Stomach (tissue), 4 donors: ENCODE data around the gene TOMM5.

Experiments used
- CTCF ChIP-seq, 7 experiments: fragments of 450-650 bp in 4 of 7; fragments of 200-600 bp in 3 of 7; sonication (generic) in 3 of 7; IDR thresholded peaks; one replicate each; pipeline ENCODE4 v1.5.1; 2016 to 2019; ENCODE audit warnings: antibody characterized with exemption in 7 of 7, control low read depth in 2 of 7, mild to moderate bottlenecking in 1 of 7
- POLR2A ChIP-seq, 4 donors: fragments of 450-650 bp; IDR thresholded peaks; one replicate each; pipeline ENCODE4 v1.6.1; 2016; ENCODE audit warnings: antibody characterized with exemption in 4 of 4, control low read depth in 2 of 4, mild to moderate bottlenecking in 1 of 4, moderate library complexity in 1 of 4
- POLR2AphosphoS5 ChIP-seq, 3 donors: sonication (generic); formaldehyde crosslinking; IDR thresholded peaks; one replicate each; pipeline ENCODE4 v1.6.1; 2016; ENCODE audit warnings: antibody characterized with exemption in 3 of 3

- TF ChIP-seq CTCF (IDR thresholded peaks at IDR 0.05) (peak in 5 of 7 experiments; percentile 51 to 70 (median 68)), POLR2A (IDR thresholded peaks at IDR 0.05) (no peak), POLR2AphosphoS5 (IDR thresholded peaks at IDR 0.05) (no peak)
Observed at GRCh38 chr9:37582548-37583157, 9.7 kb downstream of the TOMM5 start.
